SK-N-MC (cell line): ENCODE results near the gene GNG3.
"Not testable (repeated sequence)": the region's sequence is repeated elsewhere in the genome, so short reads cannot be mapped to it uniquely, and the experiment has no call there.

Experiments used
- EZH2 ChIP-seq: fragments of 200-600 bp; sonication (generic); IDR thresholded peaks from one replicate; pipeline ENCODE4 v1.6.1; 2017; ENCODE audit warnings: antibody characterized with exemption
- POLR2AphosphoS5 ChIP-seq: IDR thresholded peaks from 2 replicates; pipeline ENCODE4 v1.6.1; 2012; ENCODE audit warnings: mild to moderate bottlenecking, low read depth, low read length, borderline replicate concordance

- TF ChIP-seq POLR2AphosphoS5, EZH2: not testable (repeated sequence)
Measured at GRCh38 chr11:62749931-62750330, 42.5 kb downstream of the GNG3 start.
